Measurements from ENCODE around the gene GNB2.
A peak's percentile ranks its signal among the peaks of the same experiment; 100 is the strongest.
"Not testable (repeated sequence)": the region's sequence is repeated elsewhere in the genome, so short reads cannot be mapped to it uniquely, and the experiment has no call there.

Gene GNB2

GRCh38 chr7:100682228-100682741 is 8.7 kb downstream of the GNB2 start:
- no peak for DNase-seq

DNA sequence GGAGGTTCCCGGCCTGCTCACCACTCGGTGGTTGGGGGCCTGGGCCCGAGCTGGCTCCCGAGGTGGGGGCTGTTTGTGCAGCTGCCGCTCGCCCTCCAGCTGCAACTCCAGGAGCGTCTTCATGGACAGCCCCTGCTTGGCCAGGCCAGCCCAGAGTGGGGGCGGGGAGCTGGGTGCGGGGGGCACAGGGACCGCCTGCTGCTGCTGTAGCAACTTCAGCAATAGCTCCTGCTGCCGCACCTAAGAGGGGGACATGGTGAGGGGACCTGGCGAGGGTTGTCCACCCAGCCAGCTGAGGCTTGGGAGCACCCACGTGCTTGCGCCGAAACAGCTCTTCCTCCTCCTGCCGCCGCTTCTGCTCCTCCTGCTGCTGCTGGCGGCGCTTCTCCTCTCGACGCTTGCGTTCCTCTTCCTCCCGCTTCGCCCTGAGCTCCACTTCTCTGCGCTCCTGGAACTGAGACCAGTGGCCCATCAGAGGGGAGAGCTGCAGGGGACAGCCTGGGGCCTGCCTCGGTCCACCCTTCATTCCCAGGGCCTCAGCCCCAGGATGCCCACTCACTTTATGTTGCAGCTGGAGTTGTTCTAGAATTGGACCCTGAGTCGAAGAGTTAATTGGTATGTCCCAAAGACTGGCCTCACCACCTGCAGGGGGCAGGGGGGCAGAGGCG is 9.6 kb downstream of the GNB2 start:
- no peak for DNase-seq

DNA sequence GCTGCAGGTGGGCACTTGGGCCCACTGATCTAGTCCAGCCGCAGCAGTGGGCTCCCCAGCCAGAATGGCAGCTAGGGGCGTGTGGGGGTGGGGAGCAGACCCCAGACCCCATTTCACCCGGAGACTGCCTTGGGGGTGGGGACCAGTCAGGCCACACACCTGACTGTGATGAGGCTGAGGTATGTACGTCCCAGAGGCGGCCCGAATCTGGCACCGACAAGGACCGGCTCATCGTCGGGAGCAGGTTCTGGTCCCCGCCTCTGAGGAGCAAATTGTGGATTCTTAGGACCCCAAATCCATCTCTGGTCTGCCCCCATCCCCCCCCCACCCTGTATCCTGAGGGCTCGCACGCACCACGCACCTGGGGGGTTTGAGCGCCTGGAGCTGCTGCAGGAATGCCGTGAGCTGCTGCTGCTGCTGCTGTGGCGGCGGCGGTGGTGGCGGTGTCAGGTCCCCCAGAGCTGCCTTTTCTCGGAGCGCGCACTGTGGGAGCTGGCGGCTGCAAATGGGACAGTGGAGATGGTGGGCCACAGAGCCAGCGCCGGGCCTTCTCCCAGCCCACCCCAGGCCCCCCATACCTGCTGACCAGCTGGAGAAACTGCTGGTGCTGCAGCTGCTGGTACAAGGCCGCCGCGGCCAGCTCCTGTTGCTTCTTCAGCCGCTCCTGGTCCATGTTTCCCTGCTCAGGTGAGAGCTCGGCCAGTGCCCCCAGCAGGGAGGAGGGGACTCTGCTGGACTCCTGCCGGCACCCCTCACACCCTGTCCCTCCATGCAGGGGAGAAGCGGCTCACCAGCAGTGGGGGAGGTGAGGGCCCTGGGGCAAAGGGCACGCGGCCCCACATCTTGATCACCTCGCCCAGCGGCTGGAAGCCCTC is 10.4 kb downstream of the GNB2 start:
- no peak for DNase-seq

- DNase-seq = no peak
Measured at GRCh38 chr7:100684534-100685042, 11.0 kb downstream of the GNB2 start.

GRCh38 chr7:100685049-100685605 is 11.6 kb downstream of the GNB2 start:
- DNase-seq = no peak

- DNase-seq = no peak
Measured at GRCh38 chr7:100685631-100686145, 12.1 kb downstream of the GNB2 start.

GRCh38 chr7:100686201-100686821 is 12.8 kb downstream of the GNB2 start:
- DNase-seq = no peak

GRCh38 chr7:100686822-100687211 is 13.3 kb downstream of the GNB2 start:
- no peak for DNase-seq

DNA sequence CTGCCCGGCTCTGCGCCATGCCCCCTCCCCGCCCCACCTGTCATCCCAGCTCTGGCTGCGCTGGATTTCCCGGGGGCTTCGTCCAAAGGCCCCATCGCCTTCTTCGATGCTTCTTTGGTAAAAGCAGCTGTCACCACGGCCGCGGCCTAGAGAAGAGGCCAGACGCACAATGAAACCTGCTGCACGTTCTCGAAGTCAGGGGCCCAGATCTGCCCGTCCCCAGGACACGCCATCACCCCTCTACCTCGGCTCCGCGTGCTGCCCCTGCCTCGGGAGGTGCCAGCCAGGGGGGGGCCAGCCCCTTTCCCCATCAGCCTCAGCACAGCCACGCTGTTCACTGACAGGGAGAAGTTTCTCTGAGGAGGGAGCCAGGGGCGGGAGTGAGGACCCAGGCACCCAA is 13.7 kb downstream of the GNB2 start:
- DNase-seq = no peak

GRCh38 chr7:100687751-100688300 is 14.3 kb downstream of the GNB2 start:
- DNase-seq = no peak

DNA sequence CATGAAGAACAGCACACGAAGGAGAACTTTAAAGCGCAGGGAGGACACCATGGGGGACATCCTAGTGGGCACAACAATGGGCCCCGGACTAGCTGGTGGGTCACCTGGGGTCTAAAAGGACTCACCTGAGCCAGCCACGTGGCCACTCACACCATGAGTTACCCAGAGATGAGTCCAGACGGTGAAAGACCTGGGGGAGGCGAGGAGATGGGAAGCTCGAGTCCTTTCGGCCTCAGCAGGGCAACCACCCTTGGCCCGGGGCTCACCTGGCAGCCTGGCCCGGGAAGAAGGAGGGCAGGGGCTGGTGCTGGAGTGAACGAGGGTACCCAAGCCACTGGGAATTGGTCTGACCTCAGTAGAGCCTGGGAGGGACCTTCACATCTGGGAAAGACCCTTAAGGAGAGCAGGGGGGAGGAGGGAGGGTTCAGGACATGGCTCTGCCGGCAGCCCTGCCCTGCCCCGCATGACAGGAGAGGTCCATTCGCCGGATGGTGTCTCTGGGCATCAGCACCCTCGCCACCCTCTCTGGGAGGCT is 14.9 kb downstream of the GNB2 start:
- no peak for DNase-seq

- no peak for DNase-seq
Measured at GRCh38 chr7:100689230-100690135, 15.9 kb downstream of the GNB2 start.

- DNase-seq = peak; percentile 79 to 87
Measured at GRCh38 chr7:100691676-100692577, 18.4 kb downstream of the GNB2 start.

DNA sequence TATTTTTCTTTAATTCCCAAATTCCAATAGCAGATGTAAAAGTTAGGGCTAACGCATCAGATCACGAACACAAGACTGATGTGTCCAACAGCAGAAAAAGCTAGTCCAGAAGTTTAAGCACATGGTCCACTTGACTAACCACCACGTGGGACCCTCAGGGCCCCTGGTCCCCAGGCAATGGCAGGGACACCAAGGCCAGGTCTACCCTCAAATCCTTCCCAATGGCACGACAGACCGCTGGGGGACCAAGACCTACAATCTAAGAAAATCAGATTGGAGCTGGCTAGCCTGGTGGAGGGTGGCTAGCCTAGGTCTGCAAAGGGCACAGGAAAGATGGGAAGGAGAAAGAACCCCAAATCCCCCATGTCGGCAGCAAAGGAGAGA is 19.0 kb downstream of the GNB2 start:
- no peak for DNase-seq

- DNase-seq = no peak
Measured at GRCh38 chr7:100693312-100694097, 20.0 kb downstream of the GNB2 start.

GRCh38 chr7:100694098-100694745 is 20.7 kb downstream of the GNB2 start, which contains the start of gene GIGYF1:
TSS of gene GIGYF1 (minus strand) at chr7:100694250. CDS start at chr7:100688238, 6,012 bp downstream.
- DNase-seq = peak; percentile 67 to 79

DNA sequence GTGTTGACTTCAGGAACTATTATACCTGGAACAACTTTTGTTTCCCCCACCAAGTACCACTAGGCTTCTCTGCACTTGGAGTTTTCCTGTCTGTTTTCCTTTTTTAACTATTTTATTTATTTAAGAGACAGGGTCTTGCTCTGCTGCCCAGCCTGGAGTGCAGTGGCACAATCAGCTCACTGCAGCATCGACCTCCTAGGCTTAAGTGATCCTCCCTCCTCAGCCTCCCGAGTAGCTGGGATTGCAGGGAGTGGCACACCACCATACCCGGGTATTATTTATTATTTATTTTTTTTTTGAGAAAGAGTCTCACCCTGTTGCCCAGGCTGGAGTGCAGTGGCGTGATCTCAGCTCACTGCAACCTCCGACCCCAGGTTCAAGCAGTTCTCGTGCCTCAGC is 22.6 kb downstream of the GNB2 start:
- no peak for DNase-seq

GRCh38 chr7:100699018-100699417 is 25.5 kb downstream of the GNB2 start:
- no peak for DNase-seq

- not testable (repeated sequence) for DNase-seq
Measured at GRCh38 chr7:100701089-100701488, 27.5 kb downstream of the GNB2 start.
